HepG2 (cell line): ENCODE data around the gene IFT80. TPM values are rescaled to one million over a fixed set of nuclear protein-coding genes. Genes with fewer than 3 reads are reported as not detected.

Experiments
- AHDC1 ChIP-seq: sonication (generic); formaldehyde crosslinking; IDR thresholded peaks from 2 replicates; pipeline ENCODE4 v1.5.1; 2020; ENCODE audit warnings: mild to moderate bottlenecking, missing genetic modification reagents, borderline replicate concordance
- ARID5B ChIP-seq: IDR thresholded peaks from 2 replicates; pipeline ENCODE4 v1.4.0; 2020; ENCODE audit warnings: mild to moderate bottlenecking, missing genetic modification reagents
- ATF2 ChIP-seq: sonication (generic); formaldehyde crosslinking; IDR thresholded peaks from 2 replicates; pipeline ENCODE4 v1.4.0; 2020; ENCODE audit warnings: missing genetic modification reagents
- KDM4B ChIP-seq: sonication (generic); formaldehyde crosslinking; IDR thresholded peaks from 2 replicates; pipeline ENCODE4 v1.4.0; 2020; ENCODE audit warnings: missing genetic modification reagents
- NAIF1 ChIP-seq: sonication (generic); formaldehyde crosslinking; IDR thresholded peaks from 2 replicates; pipeline ENCODE4 v1.5.0; 2020; ENCODE audit warnings: mild to moderate bottlenecking, missing genetic modification reagents, borderline replicate concordance
- THAP11 ChIP-seq: IDR thresholded peaks from 2 replicates; pipeline ENCODE4 v1.6.1; 2016; ENCODE audit warnings: missing biosample characterization, missing genetic modification reagents
- ZC3H4 ChIP-seq: sonication (generic); formaldehyde crosslinking; IDR thresholded peaks from 2 replicates; pipeline ENCODE4 v1.4.0; 2020; ENCODE audit warnings: missing genetic modification reagents, borderline replicate concordance
- ZGPAT ChIP-seq: IDR thresholded peaks from 2 replicates; pipeline ENCODE4 v1.6.1; 2016; ENCODE audit warnings: mild to moderate bottlenecking
- ZNF609 ChIP-seq: sonication (generic); formaldehyde crosslinking; IDR thresholded peaks from 2 replicates; pipeline ENCODE4 v1.4.0; 2020; ENCODE audit warnings: mild to moderate bottlenecking, missing genetic modification reagents, borderline replicate concordance
- polyA plus RNA-seq, 8 experiments: library from polyadenylated mRNA; depleted of rRNA in 3 of 8; stranded (reverse) in 7 of 8; unstranded in 1 of 8; fragments of >200 nt; fragmentation: Illumina TruSeq in 4 of 8; extraction: Trizol in 4 of 8; gene quantifications; 2 replicates each; pipeline versions ENCODE4 v1.2.1 to v1.2.3, GENCODE V29; 2011 to 2016; ENCODE audit warnings: low read depth in 4 of 8, missing spikeins in 1 of 8, mixed read lengths in 1 of 8; ENCODE audit not compliant: insufficient read depth in 1 of 8
- total RNA-seq, 5 experiments: library from RNA; depleted of rRNA; stranded (reverse); fragments of >200 nt; fragmentation: Illumina TruSeq; extraction: Trizol; gene quantifications; 2 replicates each; pipeline ENCODE4 v1.2.3, GENCODE V29; 2016; ENCODE audit warnings: low read depth in 1 of 5

Gene IFT80
- total and polyA plus RNA-seq, 2 of the 13 experiments (the other 11 are each of a cell fraction or from before 2014, with no cell fraction given), result 11.4 to 15.7 TPM

GRCh38 chr3:160331127-160331937, 67.7 kb downstream of the IFT80 start (continued):
- peak; percentile 35; the same call in 1 of the 2 replicates for TF ChIP-seq ATF2 (CRISPR knock-in tag)
- peak; percentile 31; the same call in 1 of the 2 replicates for TF ChIP-seq AHDC1 (CRISPR knock-in tag)
- TF ChIP-seq NAIF1, result 0 out of 2 replicates have a peak, but pooled peaks have one; percentile 39
- TF ChIP-seq THAP11 (CRISPR knock-in tag), result peak; percentile 48; the same call in 1 of the 2 replicates
- peak; percentile 29; the same call in 1 of the 2 replicates for TF ChIP-seq ZGPAT
- TF ChIP-seq ZNF609, result no peak
- TF ChIP-seq ZC3H4 (CRISPR knock-in tag), result no peak
- TF ChIP-seq ARID5B (CRISPR knock-in tag), result peak; percentile 78
- TF ChIP-seq KDM4B (CRISPR knock-in tag), result 0 out of 2 replicates have a peak, but pooled peaks have one; percentile 14
